ENCODE measurements around the gene IL12RB2.
"Not testable (repeated sequence)": the region's sequence is repeated elsewhere in the genome, so short reads cannot be mapped to it uniquely, and the experiment has no call there.

IL12RB2 gene

GRCh38 chr1:67377253-67377652, 69.6 kb downstream of the IL12RB2 start:
- H3K9me3 Mint-ChIP-seq = no peaks in the 10 kb centered on the region
- H3K4me1 Mint-ChIP-seq (ENCODE audit: low read depth) = no peaks in the 10 kb centered on the region
- no peaks in the 10 kb centered on the region for H3K36me3 Mint-ChIP-seq (ENCODE audit: low read depth)
- intact Hi-C loops (cut with micrococcal nuclease) = no loop called here
- H3K27me3 Mint-ChIP-seq = no peaks in the 10 kb centered on the region
- H3K4me3 Mint-ChIP-seq = no peak overlapping the region
- H3K27ac Mint-ChIP-seq = no peak overlapping the region

GRCh38 chr1:67381154-67381553, 73.5 kb downstream of the IL12RB2 start:
- Mint-ChIP-seq H3K4me3 (no peak overlapping the region), H3K36me3 (ENCODE audit: low read depth) (peaks cover 7% of the 10 kb centered on the region), H3K9me3 (peaks cover 30% of the 10 kb centered on the region), H3K27me3 (no peaks in the 10 kb centered on the region), H3K27ac (no peak overlapping the region), H3K4me1 (ENCODE audit: low read depth) (no peaks in the 10 kb centered on the region)
- intact Hi-C loops (cut with micrococcal nuclease) = no loop called here

- H3K4me3 Mint-ChIP-seq = no peak overlapping the region
- intact Hi-C loops (cut with micrococcal nuclease) = no loop called here
- H3K36me3 Mint-ChIP-seq (ENCODE audit: low read depth) = peaks cover 7% of the 10 kb centered on the region
- no peaks in the 10 kb centered on the region for H3K27me3 Mint-ChIP-seq
- H3K9me3 Mint-ChIP-seq = peaks cover 30% of the 10 kb centered on the region
- no peaks in the 10 kb centered on the region for H3K4me1 Mint-ChIP-seq (ENCODE audit: low read depth)
- H3K27ac Mint-ChIP-seq = no peak overlapping the region
These were observed 74.6 kb downstream of the IL12RB2 start for GRCh38 chr1:67382292-67382691.

GRCh38 chr1:67383999-67384638, 76.4 kb downstream of the IL12RB2 start:
- intact Hi-C loops (cut with micrococcal nuclease) = no loop called here
- H3K36me3 Mint-ChIP-seq (ENCODE audit: low read depth) = peaks cover 7% of the 10 kb centered on the region
- no peaks in the 10 kb centered on the region for H3K27me3 Mint-ChIP-seq
- H3K4me1 Mint-ChIP-seq (ENCODE audit: low read depth) = no peaks in the 10 kb centered on the region
- H3K27ac Mint-ChIP-seq = no peak overlapping the region
- peaks cover 30% of the 10 kb centered on the region for H3K9me3 Mint-ChIP-seq
- no peak overlapping the region for H3K4me3 Mint-ChIP-seq

GRCh38 chr1:67390041-67390887, 82.6 kb downstream of the IL12RB2 start:
- Mint-ChIP-seq H3K4me1 (ENCODE audit: low read depth) (no peaks in the 10 kb centered on the region), H3K27ac (no peak overlapping the region), H3K4me3 (no peak overlapping the region), H3K36me3 (ENCODE audit: low read depth) (no peaks in the 10 kb centered on the region), H3K9me3 (peaks cover 2% of the 10 kb centered on the region), H3K27me3 (no peaks in the 10 kb centered on the region)
- intact Hi-C loops (cut with micrococcal nuclease) = no loop called here

- Mint-ChIP-seq H3K36me3 (ENCODE audit: low read depth) (no peaks in the 10 kb centered on the region), H3K9me3 (no peaks in the 10 kb centered on the region), H3K4me1 (ENCODE audit: low read depth) (no peaks in the 10 kb centered on the region), H3K27me3 (no peaks in the 10 kb centered on the region), H3K27ac (no peak overlapping the region), H3K4me3 (no peak overlapping the region)
- intact Hi-C loops (cut with micrococcal nuclease) = no loop called here
These were observed 85.6 kb downstream of the IL12RB2 start for GRCh38 chr1:67393240-67393639.

GRCh38 chr1:67393737-67394136, 86.1 kb downstream of the IL12RB2 start:
- H3K9me3 Mint-ChIP-seq = no peaks in the 10 kb centered on the region
- H3K36me3 Mint-ChIP-seq (ENCODE audit: low read depth) = no peaks in the 10 kb centered on the region
- intact Hi-C loops (cut with micrococcal nuclease) = no loop called here
- no peak overlapping the region for H3K27ac Mint-ChIP-seq
- no peaks in the 10 kb centered on the region for H3K4me1 Mint-ChIP-seq (ENCODE audit: low read depth)
- H3K4me3 Mint-ChIP-seq = no peak overlapping the region
- no peaks in the 10 kb centered on the region for H3K27me3 Mint-ChIP-seq

- intact Hi-C loops (cut with micrococcal nuclease) = no loop called here
- Mint-ChIP-seq H3K4me3 (no peak overlapping the region), H3K36me3 (ENCODE audit: low read depth) (no peaks in the 10 kb centered on the region), H3K27me3 (no peaks in the 10 kb centered on the region), H3K27ac (no peak overlapping the region), H3K4me1 (ENCODE audit: low read depth) (no peaks in the 10 kb centered on the region), H3K9me3 (no peaks in the 10 kb centered on the region)
These were observed 86.9 kb downstream of the IL12RB2 start for GRCh38 chr1:67394548-67394947.

GRCh38 chr1:67399199-67399993, 91.7 kb downstream of the IL12RB2 start:
- H3K27me3 Mint-ChIP-seq = no peaks in the 10 kb centered on the region
- H3K27ac Mint-ChIP-seq = no peak overlapping the region
- no peak overlapping the region for H3K4me3 Mint-ChIP-seq
- no peaks in the 10 kb centered on the region for H3K4me1 Mint-ChIP-seq (ENCODE audit: low read depth)
- H3K9me3 Mint-ChIP-seq = no peaks in the 10 kb centered on the region
- H3K36me3 Mint-ChIP-seq (ENCODE audit: low read depth) = no peaks in the 10 kb centered on the region
- intact Hi-C loops (cut with micrococcal nuclease) = no loop called here

- H3K27ac Mint-ChIP-seq; H3K4me1 Mint-ChIP-seq (ENCODE audit: low read depth); H3K4me3 Mint-ChIP-seq; H3K27me3 Mint-ChIP-seq; H3K36me3 Mint-ChIP-seq (ENCODE audit: low read depth); intact Hi-C loops (cut with micrococcal nuclease); H3K9me3 Mint-ChIP-seq: not testable (repeated sequence)
These were observed 92.5 kb downstream of the IL12RB2 start for GRCh38 chr1:67400029-67400786.

- intact Hi-C loops (cut with micrococcal nuclease) = no loop called here
- Mint-ChIP-seq H3K27ac (no peak overlapping the region), H3K4me1 (ENCODE audit: low read depth) (no peaks in the 10 kb centered on the region), H3K27me3 (no peaks in the 10 kb centered on the region), H3K4me3 (no peak overlapping the region), H3K36me3 (ENCODE audit: low read depth) (no peaks in the 10 kb centered on the region), H3K9me3 (no peaks in the 10 kb centered on the region)
These were observed 93.8 kb downstream of the IL12RB2 start for GRCh38 chr1:67401443-67401842.

- Mint-ChIP-seq H3K27ac (no peak overlapping the region), H3K9me3 (no peaks in the 10 kb centered on the region), H3K4me3 (no peak overlapping the region), H3K4me1 (ENCODE audit: low read depth) (no peaks in the 10 kb centered on the region), H3K27me3 (no peaks in the 10 kb centered on the region), H3K36me3 (ENCODE audit: low read depth) (peaks cover 4% of the 10 kb centered on the region)
- intact Hi-C loops (cut with micrococcal nuclease) = no loop called here
These were observed 96.5 kb downstream of the IL12RB2 start for GRCh38 chr1:67404212-67404620.

- no peaks in the 10 kb centered on the region for H3K9me3 Mint-ChIP-seq
- intact Hi-C loops (cut with micrococcal nuclease) = no loop called here
- H3K4me1 Mint-ChIP-seq (ENCODE audit: low read depth) = no peaks in the 10 kb centered on the region
- H3K27ac Mint-ChIP-seq = no peak overlapping the region
- H3K4me3 Mint-ChIP-seq = no peak overlapping the region
- H3K36me3 Mint-ChIP-seq (ENCODE audit: low read depth) = peaks cover 16% of the 10 kb centered on the region
- H3K27me3 Mint-ChIP-seq = no peaks in the 10 kb centered on the region
These were observed 98.0 kb downstream of the IL12RB2 start for GRCh38 chr1:67405473-67406245.
